Esophagus squamous epithelium (tissue), 5 donors: Measurements from ENCODE around the gene PLPPR2. TPM values are rescaled to one million over a fixed set of nuclear protein-coding genes. Genes with fewer than 3 reads are reported as not detected.

Source experiments
- DNase-seq: peaks from one replicate; lab custom pipeline; 2025; lab: John Stamatoyannopoulos, UW
- H3K27ac ChIP-seq, 4 donors: fragments of 200-600 bp; sonication (generic); one replicate each; pipeline ENCODE4 v1.5.1; 2016 to 2019; ENCODE audit warnings: mild to moderate bottlenecking in 1 of 4
- H3K27me3 ChIP-seq, 4 donors: fragments of 200-600 bp; sonication (generic); 1 replicate in 3 of 4; 2 replicates in 1 of 4; pipeline versions ENCODE4 v1.5.1 to v1.6.0; 2017 to 2021; ENCODE audit warnings: antibody characterized with exemption in 1 of 4
- H3K36me3 ChIP-seq, 3 donors: fragments of 200-600 bp; sonication (generic); one replicate each; pipeline ENCODE4 v1.5.1; 2016 to 2019
- H3K4me1 ChIP-seq, 3 donors: fragments of 200-600 bp; sonication (generic); one replicate each; pipeline ENCODE4 v1.5.1; 2017 to 2019
- H3K4me3 ChIP-seq, 4 donors: fragments of 200-600 bp; sonication (generic); 1 replicate in 3 of 4; 2 replicates in 1 of 4; pipeline ENCODE4 v1.5.1; 2016 to 2019; ENCODE audit warnings: mild to moderate bottlenecking in 2 of 4, moderate library complexity in 1 of 4
- H3K9me3 ChIP-seq, 3 donors: fragments of 200-600 bp; sonication (generic); one replicate each; pipeline ENCODE4 v1.5.1; 2016 to 2019
- CTCF ChIP-seq, 6 experiments: fragments of 450-650 bp in 4 of 6; fragments of 200-600 bp in 2 of 6; sonication (generic) in 2 of 6; IDR thresholded peaks; one replicate each; pipeline ENCODE4 v1.5.1; 2016 to 2019; ENCODE audit warnings: antibody characterized with exemption in 6 of 6, mild to moderate bottlenecking in 4 of 6, moderate library complexity in 4 of 6
- POLR2A ChIP-seq, 4 donors: fragments of 450-650 bp; IDR thresholded peaks; one replicate each; pipeline ENCODE4 v1.6.1; 2017; ENCODE audit warnings: antibody characterized with exemption in 4 of 4, mild to moderate bottlenecking in 4 of 4, moderate library complexity in 3 of 4
- WGBS, 2 donors: methylation state at CpG; one replicate each; pipeline ENCODE4 v1.1.5; 2018; 5-methylcytosine and 5-hydroxymethylcytosine counted together
- intact Hi-C: fragments of 100-400 bp; cut with DNase I; formaldehyde crosslinking; loops from one replicate; pipeline ENCODE4 v1.15.0; 2022
- total RNA-seq, 4 donors: library from RNA; depleted of rRNA; stranded (reverse); fragments of >200 nt; gene quantifications; one replicate each; pipeline ENCODE4 v1.1.0, GENCODE V29; 2016
- donor health status: DM: yes; HTN: yes; CAD: no.

Gene PLPPR2
- total RNA-seq, 4 donors from 2014 or later = 5.1 to 14.2 (median 9.7) TPM

GRCh38 chr19:11374433-11375142, 19.4 kb downstream of the PLPPR2 start, which contains the start of gene SWSAP1:
SWSAP1 (plus strand) TSS chr19:11374666; CDS start chr19:11374681, 15 bp downstream.
- TF ChIP-seq CTCF (IDR thresholded peaks at IDR 0.05) (peak in 1 of 6 experiments; percentile 25), POLR2A (IDR thresholded peaks at IDR 0.05) (peak in 2 of 4 donors; percentile 3 to 32)
- peaks cover 25 to 51% (median 40%) of the 10 kb centered on the region in 3 donors for H3K4me1 ChIP-seq
- H3K36me3 ChIP-seq = peaks cover 0 to 4% (median 0%) of the 10 kb centered on the region in 3 donors
- no peaks in the 10 kb centered on the region for H3K9me3 ChIP-seq
- intact Hi-C loops = no loop called here
- WGBS, 2 donors = 0% methylated on average over 12 to 16 of the region's 44 CpGs
- H3K27me3 ChIP-seq = no peaks in the 10 kb centered on the region
- DNase-seq = peak; percentile 98
- peak within 1 kb of the TSS; percentile 56 to 86 (median 64) for H3K4me3 ChIP-seq
- H3K27ac ChIP-seq = peak within 1 kb of the TSS; percentile 95 to 99 (median 96)

DNA sequence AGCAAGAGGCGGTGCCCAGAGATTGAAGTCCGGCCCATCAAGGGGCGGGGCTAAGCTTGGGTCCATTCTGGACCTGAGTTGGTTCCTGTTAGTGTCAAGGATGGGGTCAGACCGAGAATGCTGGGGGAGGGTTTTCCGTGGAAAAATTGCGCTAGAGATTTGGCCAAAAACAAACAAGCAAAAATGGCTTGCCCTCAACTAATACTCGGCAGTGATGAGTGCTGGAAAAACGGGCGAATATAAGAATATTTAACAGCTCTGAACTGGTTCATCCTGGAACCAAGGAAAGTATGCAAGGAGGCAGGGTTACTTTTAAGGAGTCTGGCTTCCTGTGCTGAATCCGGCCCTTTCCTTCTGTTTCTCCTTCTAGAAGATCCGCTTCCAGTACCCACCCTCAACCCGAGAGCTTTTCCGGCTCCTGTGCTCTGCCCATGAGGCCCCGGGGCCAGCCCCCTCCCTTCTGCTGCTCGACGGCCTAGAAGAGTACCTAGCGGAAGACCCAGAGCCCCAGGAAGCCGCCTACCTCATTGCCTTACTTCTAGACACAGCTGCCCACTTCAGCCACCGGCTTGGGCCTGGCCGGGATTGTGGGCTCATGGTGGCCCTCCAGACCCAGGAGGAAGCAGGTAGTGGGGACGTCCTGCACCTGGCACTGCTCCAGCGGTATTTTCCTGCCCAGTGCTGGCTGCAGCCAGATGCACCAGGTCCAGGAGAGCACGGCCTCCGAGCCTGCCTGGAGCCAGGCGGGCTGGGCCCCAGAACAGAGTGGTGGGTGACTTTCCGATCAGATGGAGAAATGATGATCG, 20.1 kb downstream of the PLPPR2 start:
- Histone ChIP-seq H3K4me3 (peak overlapping the region; percentile 56 to 86 (median 64)), H3K27me3 (no peaks in the 10 kb centered on the region), H3K9me3 (no peaks in the 10 kb centered on the region), H3K27ac (peak overlapping the region; percentile 95 to 99 (median 96)), H3K4me1 (peaks cover 25 to 55% (median 44%) of the 10 kb centered on the region in 3 donors), H3K36me3 (no peaks in the 10 kb centered on the region)
- no peak for TF ChIP-seq CTCF (IDR thresholded peaks at IDR 0.05)
- TF ChIP-seq POLR2A (IDR thresholded peaks at IDR 0.05) = peak in 2 of 4 donors; percentile 25 to 76
- 5 to 7% methylated on average over 13 to 24 of the region's 27 CpGs for WGBS, 2 donors
- no peak for DNase-seq
- intact Hi-C loops = no loop called here

GRCh38 chr19:11377237-11377636, 22.0 kb downstream of the PLPPR2 start:
- H3K9me3 ChIP-seq = no peaks in the 10 kb centered on the region
- H3K4me3 ChIP-seq = no peak overlapping the region
- no peaks in the 10 kb centered on the region for H3K36me3 ChIP-seq
- TF ChIP-seq CTCF (IDR thresholded peaks at IDR 0.05) (no peak), POLR2A (IDR thresholded peaks at IDR 0.05) (no peak)
- no peak for DNase-seq
- H3K4me1 ChIP-seq = peaks cover 34 to 73% (median 56%) of the 10 kb centered on the region in 3 donors
- intact Hi-C loops = no loop called here
- peak overlapping the region; percentile 44 to 73 (median 62) for H3K27ac ChIP-seq
- H3K27me3 ChIP-seq = peaks cover 0 to 8% (median 0%) of the 10 kb centered on the region in 4 donors

GRCh38 chr19:11377756-11378155, 22.5 kb downstream of the PLPPR2 start:
- 68 to 78% methylated on average over 2 to 3 of the region's 3 CpGs for WGBS, 2 donors
- TF ChIP-seq CTCF (IDR thresholded peaks at IDR 0.05) (no peak), POLR2A (IDR thresholded peaks at IDR 0.05) (no peak)
- DNase-seq = no peak
- H3K27me3 ChIP-seq = peaks cover 0 to 13% (median 1%) of the 10 kb centered on the region in 4 donors
- H3K27ac ChIP-seq = peak overlapping the region; percentile 42 to 73 (median 55)
- peaks cover 35 to 78% (median 61%) of the 10 kb centered on the region in 3 donors for H3K4me1 ChIP-seq
- no peaks in the 10 kb centered on the region for H3K36me3 ChIP-seq
- H3K9me3 ChIP-seq = no peaks in the 10 kb centered on the region
- no peak overlapping the region for H3K4me3 ChIP-seq
- intact Hi-C loops = no loop called here
